Heart right ventricle (tissue), 16 donors: ENCODE results near the gene FUCA2. TPM values are rescaled to one million over a fixed set of nuclear protein-coding genes. Genes with fewer than 3 reads are reported as not detected.

Experiments
- ATAC-seq, 8 donors: fragments of 200-7000 bp; cut with Tn5 transposase; one replicate each; pipeline ENCODE4 v1.9.1; 2020; ENCODE audit warnings: mild to moderate bottlenecking in 8 of 8, moderate library complexity in 8 of 8, moderate number of reproducible peaks in 1 of 8
- DNase-seq, 2 donors: peaks; one replicate each; pipeline ENCODE4 v3.0.0-alpha.2; 2020
- H3K27ac ChIP-seq, 10 donors: fragments of 200-600 bp; sonication (generic) in 2 of 10; one replicate each; pipeline versions ENCODE4 v1.5.0 to v1.8.0; 2020 to 2022; ENCODE audit warnings: mild to moderate bottlenecking in 3 of 10
- H3K27me3 ChIP-seq, 7 donors: fragments of 200-600 bp; one replicate each; pipeline ENCODE4 v1.8.0; 2021 to 2022; ENCODE audit warnings: mild to moderate bottlenecking in 2 of 7
- H3K36me3 ChIP-seq, 9 donors: fragments of 200-600 bp; sonication (generic) in 1 of 9; one replicate each; pipeline versions ENCODE4 v1.5.0 to v1.8.0; 2020 to 2022; ENCODE audit warnings: mild to moderate bottlenecking in 2 of 9
- H3K4me1 ChIP-seq, 9 donors: fragments of 200-600 bp; sonication (generic) in 1 of 9; one replicate each; pipeline versions ENCODE4 v1.5.0 to v1.8.0; 2020 to 2022; ENCODE audit warnings: mild to moderate bottlenecking in 4 of 9
- H3K4me3 ChIP-seq, 10 donors: fragments of 200-600 bp; sonication (generic) in 2 of 10; one replicate each; pipeline versions ENCODE4 v1.5.0 to v1.8.0; 2020 to 2022; ENCODE audit warnings: mild to moderate bottlenecking in 7 of 10, moderate library complexity in 2 of 10
- H3K9me3 ChIP-seq, 11 donors: fragments of 200-600 bp in 10 of 11; sonication (generic) in 2 of 11; one replicate each; pipeline versions ENCODE4 v1.5.0 to v1.8.0; 2013 to 2022; ENCODE audit warnings: mild to moderate bottlenecking in 2 of 11, control low read depth in 1 of 11, moderate library complexity in 1 of 11
- WGBS, 2 donors: extraction: QIAGEN DNeasy Blood & Tissue Kit; methylation state at CpG; one replicate each; pipeline ENCODE4 v1.1.7; 2013; ENCODE audit warnings: inconsistent platforms in 1 of 2; 5-methylcytosine and 5-hydroxymethylcytosine counted together
- intact Hi-C, 10 donors: fragments of 100-400 bp; cut with DNase I; formaldehyde crosslinking; loops; one replicate each; pipeline versions ENCODE4 v1.11.1 to v1.14.2; 2022
- polyA plus RNA-seq, 2 donors: library from polyadenylated mRNA; stranded (reverse); fragments of 200-250 nt; gene quantifications; one replicate each; pipeline ENCODE4 v1.2.3, GENCODE V29; 2013
- total RNA-seq, 10 donors: library from RNA; stranded (reverse); fragmentation: NEBNext Ultra II Directional in 3 of 10; extraction: Animal tissue kit (Norgen Biotek cat#: 25700) in 3 of 10; gene quantifications; one replicate each; pipeline versions ENCODE4 v1.2.1 to v1.2.4, GENCODE V29; 2021 to 2023
- TF ChIP-seq, protein P1 (sequence below), 9 donors: fragments of 200-600 bp; sonication (generic) in 2 of 9; IDR thresholded peaks; one replicate each; pipeline versions ENCODE4 v1.5.0 to v1.8.0; 2021 to 2022; ENCODE audit warnings: antibody characterized with exemption in 9 of 9, mild to moderate bottlenecking in 5 of 9, moderate library complexity in 1 of 9
- donor health status: Arrhythmogenic right ventricular cardiomyopathy.
- donor health status: ischemic (EF 13 %, LVEDD 7.1; RV severe dilation, severe dysfunction).
- donor health status: healthy with polysubstance abuse.
- donor health status: DM: no; HTN: yes; CAD: no.
- donor health status: DM: no; HTN: no; CAD: no.
- donor health status: ischemic (EF 25% LVEDD 6.9; RV normal size, moderate dysfunction).
- donor health status: ischemic (EF 25% LVEDD 5.7; RV mildly dilated, moderate dysfunction).
- donor health status: healthy.
- donor health status: DM: yes; HTN: yes; CAD: no.
- donor health status: Ischemic cardiomyopathy.
- donor health status: ischemic (EF 35%, LVEDD 5.7; RV mildly dilated, moderate dysfunction).
- donor health status: nonischemic (EF 11% LVEDD 7.7; RV severe dilation, severe dysfunction).
- donor health status: DM: yes; HTN: yes; CAD: no.
- donor health status: PGD.
- donor health status: ischemic (EF 29% LVEDD 5.4; RV normal size, mild dysfunction).
- donor health status: nonischemic (EF 23%, LVEDD 6.1; RV moderate dilation, normal function).

FUCA2 gene
- total and polyA plus RNA-seq, 12 donors: 24.1 to 63.4 (median 40.1) TPM

DNA sequence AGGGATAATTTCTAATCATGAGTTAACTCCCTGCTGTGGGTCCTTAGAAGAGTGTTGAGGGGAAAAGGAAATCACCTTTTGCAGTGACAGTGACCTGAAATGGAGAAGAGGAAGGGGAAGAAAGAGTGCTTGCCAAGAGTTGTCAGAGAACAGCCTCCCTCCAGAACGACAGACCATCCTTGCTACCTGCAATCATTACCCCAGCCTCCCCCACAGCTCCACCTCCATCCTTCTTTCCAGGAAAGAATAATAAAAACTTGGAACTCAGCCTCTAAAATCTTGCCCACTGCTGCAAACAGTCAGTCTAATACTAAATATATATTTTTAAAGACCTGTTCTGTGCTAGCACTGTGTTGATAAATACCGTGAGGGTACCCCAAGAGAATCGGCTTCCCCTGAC is 28.7 kb upstream of the FUCA2 start:
- WGBS, 2 donors: 56 to 77% methylated on average over 3 of the region's 3 CpGs
- Histone ChIP-seq H3K27ac (no peak overlapping the region), H3K9me3 (no peaks in the 10 kb centered on the region), H3K4me3 (no peak overlapping the region), H3K4me1 (peaks cover 0 to 38% (median 13%) of the 10 kb centered on the region in 9 donors), H3K36me3 (no peaks in the 10 kb centered on the region), H3K27me3 (no peaks in the 10 kb centered on the region)
- DNase-seq: no peak
- no peak for ATAC-seq
- intact Hi-C loops: no loop called here
- TF ChIP-seq, protein P1, sequence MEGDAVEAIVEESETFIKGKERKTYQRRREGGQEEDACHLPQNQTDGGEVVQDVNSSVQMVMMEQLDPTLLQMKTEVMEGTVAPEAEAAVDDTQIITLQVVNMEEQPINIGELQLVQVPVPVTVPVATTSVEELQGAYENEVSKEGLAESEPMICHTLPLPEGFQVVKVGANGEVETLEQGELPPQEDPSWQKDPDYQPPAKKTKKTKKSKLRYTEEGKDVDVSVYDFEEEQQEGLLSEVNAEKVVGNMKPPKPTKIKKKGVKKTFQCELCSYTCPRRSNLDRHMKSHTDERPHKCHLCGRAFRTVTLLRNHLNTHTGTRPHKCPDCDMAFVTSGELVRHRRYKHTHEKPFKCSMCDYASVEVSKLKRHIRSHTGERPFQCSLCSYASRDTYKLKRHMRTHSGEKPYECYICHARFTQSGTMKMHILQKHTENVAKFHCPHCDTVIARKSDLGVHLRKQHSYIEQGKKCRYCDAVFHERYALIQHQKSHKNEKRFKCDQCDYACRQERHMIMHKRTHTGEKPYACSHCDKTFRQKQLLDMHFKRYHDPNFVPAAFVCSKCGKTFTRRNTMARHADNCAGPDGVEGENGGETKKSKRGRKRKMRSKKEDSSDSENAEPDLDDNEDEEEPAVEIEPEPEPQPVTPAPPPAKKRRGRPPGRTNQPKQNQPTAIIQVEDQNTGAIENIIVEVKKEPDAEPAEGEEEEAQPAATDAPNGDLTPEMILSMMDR (IDR thresholded peaks at IDR 0.05): no peak

DNA sequence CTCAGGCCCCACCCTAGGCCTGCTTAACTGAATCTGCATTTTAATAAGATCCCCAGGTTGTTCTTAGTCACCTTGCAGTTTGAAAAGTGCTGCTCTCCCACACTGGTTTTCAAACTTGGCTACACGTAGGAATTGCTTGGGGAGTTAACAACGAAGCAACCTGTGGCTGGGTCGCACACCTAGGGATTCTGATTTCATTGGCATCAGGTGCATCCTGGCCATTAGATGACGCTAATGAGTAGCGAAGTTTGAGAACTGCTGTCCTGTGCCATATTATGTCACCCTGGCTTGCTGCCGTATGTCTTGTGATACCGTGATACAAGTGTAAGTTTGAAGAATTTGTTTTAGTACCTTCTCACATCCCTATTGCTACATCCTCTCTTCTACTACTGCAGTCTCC is 28.2 kb upstream of the FUCA2 start:
- H3K27me3 ChIP-seq: no peaks in the 10 kb centered on the region
- H3K36me3 ChIP-seq: no peaks in the 10 kb centered on the region
- peaks cover 0 to 38% (median 13%) of the 10 kb centered on the region in 9 donors for H3K4me1 ChIP-seq
- H3K9me3 ChIP-seq: no peaks in the 10 kb centered on the region
- 72 to 83% methylated on average over 7 of the region's 7 CpGs for WGBS, 2 donors
- intact Hi-C loops: no loop called here
- no peak for DNase-seq
- no peak overlapping the region for H3K4me3 ChIP-seq
- no peak for ATAC-seq
- TF ChIP-seq, protein P1 (IDR thresholded peaks at IDR 0.05): no peak
- H3K27ac ChIP-seq: peak overlapping the region in 1 of 10 donors; percentile 5

DNA sequence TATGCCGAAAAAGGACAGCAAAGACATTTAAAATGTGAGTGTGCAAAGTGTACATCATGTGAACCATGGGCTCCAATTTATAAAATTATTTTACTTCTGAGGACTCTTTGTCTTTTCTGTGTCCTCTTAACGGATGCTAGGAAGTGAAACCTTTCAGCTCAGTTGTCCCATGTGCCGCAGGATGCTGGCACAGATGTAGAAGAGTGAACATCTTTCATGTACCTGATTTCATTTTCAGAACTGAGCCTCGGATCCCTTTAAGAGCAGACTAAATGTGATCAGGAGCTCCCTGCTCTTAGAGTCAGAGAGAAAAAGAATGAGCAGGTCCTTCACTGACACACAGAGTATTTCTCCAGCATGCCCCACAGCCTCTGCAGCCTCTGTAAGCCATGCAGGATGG is 27.6 kb upstream of the FUCA2 start:
- DNase-seq (no peak), ATAC-seq (no peak)
- 92 to 96% methylated on average over 4 of the region's 4 CpGs for WGBS, 2 donors
- Histone ChIP-seq H3K4me3 (no peak overlapping the region), H3K36me3 (no peaks in the 10 kb centered on the region), H3K27ac (peak overlapping the region in 1 of 10 donors; percentile 5), H3K4me1 (peaks cover 0 to 33% (median 13%) of the 10 kb centered on the region in 9 donors), H3K9me3 (no peaks in the 10 kb centered on the region), H3K27me3 (no peaks in the 10 kb centered on the region)
- TF ChIP-seq, protein P1 (IDR thresholded peaks at IDR 0.05): no peak
- intact Hi-C loops: no loop called here

DNA sequence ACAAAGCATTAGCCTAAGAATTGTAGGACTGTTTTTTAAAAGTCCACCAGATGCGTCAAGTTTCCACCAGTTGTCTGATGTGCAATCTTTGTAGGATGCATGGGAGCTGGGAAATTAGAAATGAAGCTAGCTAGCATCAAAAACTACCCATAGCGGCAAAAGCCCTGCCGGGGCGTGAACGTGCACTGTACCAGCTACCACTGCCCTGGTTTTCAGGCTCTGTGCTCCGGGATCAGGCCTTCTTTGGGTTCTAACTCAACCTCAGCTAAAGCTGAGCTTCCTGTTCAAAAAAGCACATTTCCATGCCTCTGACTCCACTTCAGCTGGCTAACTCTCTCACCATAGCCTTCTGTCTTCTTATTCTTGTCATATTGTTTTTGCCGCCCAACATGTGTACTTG is 26.9 kb upstream of the FUCA2 start:
- no peaks in the 10 kb centered on the region for H3K9me3 ChIP-seq
- H3K27ac ChIP-seq: peak overlapping the region in 1 of 10 donors; percentile 33
- DNase-seq: no peak
- no peaks in the 10 kb centered on the region for H3K36me3 ChIP-seq
- TF ChIP-seq, protein P1 (IDR thresholded peaks at IDR 0.05): no peak
- WGBS, 2 donors: 98 to 99% methylated on average over 7 of the region's 7 CpGs
- H3K4me1 ChIP-seq: peaks cover 0 to 25% (median 10%) of the 10 kb centered on the region in 9 donors
- no peaks in the 10 kb centered on the region for H3K27me3 ChIP-seq
- intact Hi-C loops: no loop called here
- ATAC-seq: no peak
- H3K4me3 ChIP-seq: peak overlapping the region in 1 of 10 donors; percentile 67
